Heart left ventricle (tissue), 16 donors: Measurements from ENCODE around the gene PRKAG3. TPM values are rescaled to one million over a fixed set of nuclear protein-coding genes. Genes with fewer than 3 reads are reported as not detected.

ENCODE experiments used
- ATAC-seq, 4 donors: fragments of 200-7000 bp; cut with Tn5 transposase; one replicate each; pipeline ENCODE4 v1.9.1; 2020 to 2022; ENCODE audit warnings: moderate library complexity in 4 of 4, mild to moderate bottlenecking in 3 of 4, moderate number of reproducible peaks in 1 of 4
- DNase-seq, 5 donors: peaks; one replicate each; pipeline ENCODE4 v3.0.0-alpha.2; 2020
- H3K27ac ChIP-seq, 12 donors: fragments of 200-600 bp; sonication (generic) in 4 of 12; one replicate each; pipeline versions ENCODE4 v1.5.0 to v1.8.0; 2016 to 2022; ENCODE audit warnings: mild to moderate bottlenecking in 2 of 12
- H3K27me3 ChIP-seq, 9 donors: fragments of 200-600 bp; sonication (generic) in 2 of 9; one replicate each; pipeline versions ENCODE4 v1.5.1 to v1.8.0; 2016 to 2022; ENCODE audit warnings: mild to moderate bottlenecking in 3 of 9
- H3K36me3 ChIP-seq, 9 donors: fragments of 200-600 bp; sonication (generic) in 2 of 9; one replicate each; pipeline versions ENCODE4 v1.5.0 to v1.8.0; 2018 to 2022; ENCODE audit warnings: mild to moderate bottlenecking in 2 of 9
- H3K4me1 ChIP-seq, 12 donors: fragments of 200-600 bp; sonication (generic) in 4 of 12; one replicate each; pipeline versions ENCODE4 v1.5.0 to v1.8.0; 2016 to 2022; ENCODE audit warnings: mild to moderate bottlenecking in 3 of 12
- H3K4me3 ChIP-seq, 12 donors: fragments of 200-600 bp; sonication (generic) in 4 of 12; one replicate each; pipeline versions ENCODE4 v1.5.0 to v1.8.0; 2017 to 2022; ENCODE audit warnings: mild to moderate bottlenecking in 9 of 12, moderate library complexity in 4 of 12
- H3K9me3 ChIP-seq, 12 donors: fragments of 200-600 bp; sonication (generic) in 4 of 12; one replicate each; pipeline versions ENCODE4 v1.5.0 to v1.8.0; 2016 to 2022; ENCODE audit warnings: mild to moderate bottlenecking in 1 of 12
- POLR2A ChIP-seq, 2 donors: fragments of 450-650 bp; IDR thresholded peaks; one replicate each; pipeline ENCODE4 v1.6.1; 2017; ENCODE audit warnings: antibody characterized with exemption in 2 of 2, mild to moderate bottlenecking in 2 of 2, moderate library complexity in 2 of 2
- WGBS, 4 donors: extraction: QIAGEN DNeasy Blood & Tissue Kit in 2 of 4; methylation state at CpG; one replicate each; pipeline versions ENCODE4 v1.1.5 to v1.1.7; 2013 to 2018; 5-methylcytosine and 5-hydroxymethylcytosine counted together
- intact Hi-C, 10 donors: fragments of 100-400 bp; cut with DNase I; formaldehyde crosslinking; loops; one replicate each; pipeline versions ENCODE4 v1.11.1 to v1.14.2; 2022
- polyA plus RNA-seq, 2 donors: library from polyadenylated mRNA; stranded (reverse); fragments of 200-250 nt; gene quantifications; one replicate each; pipeline ENCODE4 v1.2.3, GENCODE V29; 2013
- total RNA-seq, 9 donors: library from RNA; depleted of rRNA in 2 of 9; stranded (reverse); fragments of >200 nt in 2 of 9; fragmentation: NEBNext Ultra II Directional in 3 of 9; extraction: Animal tissue kit (Norgen Biotek cat#: 25700) in 3 of 9; gene quantifications; one replicate each; pipeline versions ENCODE4 v1.1.0 to v1.2.4, GENCODE V29; 2016 to 2023
- TF ChIP-seq, protein P1 (sequence below), 12 donors: fragments of 200-600 bp; sonication (generic) in 4 of 12; IDR thresholded peaks; one replicate each; pipeline versions ENCODE4 v1.5.0 to v1.8.0; 2018 to 2022; ENCODE audit warnings: antibody characterized with exemption in 12 of 12, mild to moderate bottlenecking in 5 of 12
- donor health status: ischemic (EF 13 %, LVEDD 7.1; RV severe dilation, severe dysfunction).
- donor health status: healthy with polysubstance abuse.
- donor health status: DM: no; HTN: yes; CAD: no.
- donor health status: DM: no; HTN: no; CAD: no.
- donor health status: ischemic (EF 25% LVEDD 6.9; RV normal size, moderate dysfunction).
- donor health status: ischemic (EF 25% LVEDD 5.7; RV mildly dilated, moderate dysfunction).
- donor health status: healthy.
- donor health status: DM: yes; HTN: yes; CAD: no.
- donor health status: ischemic (EF 35%, LVEDD 5.7; RV mildly dilated, moderate dysfunction).
- donor health status: nonischemic (EF 11% LVEDD 7.7; RV severe dilation, severe dysfunction).
- donor health status: DM: yes; HTN: yes; CAD: no.
- donor health status: PGD.
- donor health status: ischemic (EF 29% LVEDD 5.4; RV normal size, mild dysfunction).
- donor health status: nonischemic (EF 23%, LVEDD 6.1; RV moderate dilation, normal function).

PRKAG3 gene
- total and polyA plus RNA-seq, 11 donors: 0.06 TPM; not detected in 10

GRCh38 chr2:218855305-218856166, 23.9 kb upstream of the PRKAG3 start:
- Histone ChIP-seq H3K27ac (no peak overlapping the region), H3K9me3 (no peaks in the 10 kb centered on the region), H3K4me1 (peaks cover 0 to 32% (median 7%) of the 10 kb centered on the region in 12 donors), H3K27me3 (peaks cover 16 to 77% (median 64%) of the 10 kb centered on the region in 9 donors), H3K4me3 (no peak overlapping the region), H3K36me3 (no peaks in the 10 kb centered on the region)
- WGBS, 4 donors: 38 to 55% (median 47%) methylated on average over 11 to 14 of the region's 14 CpGs
- DNase-seq (no peak), ATAC-seq (no peak)
- intact Hi-C loops: loop anchor here in 1 of 10 donors (10.0 kb wide), 1 partner anchor 299 kb away; no protein-coding TSS in a partner anchor
- TF ChIP-seq POLR2A (IDR thresholded peaks at IDR 0.05): no peak
- TF ChIP-seq, protein P1, sequence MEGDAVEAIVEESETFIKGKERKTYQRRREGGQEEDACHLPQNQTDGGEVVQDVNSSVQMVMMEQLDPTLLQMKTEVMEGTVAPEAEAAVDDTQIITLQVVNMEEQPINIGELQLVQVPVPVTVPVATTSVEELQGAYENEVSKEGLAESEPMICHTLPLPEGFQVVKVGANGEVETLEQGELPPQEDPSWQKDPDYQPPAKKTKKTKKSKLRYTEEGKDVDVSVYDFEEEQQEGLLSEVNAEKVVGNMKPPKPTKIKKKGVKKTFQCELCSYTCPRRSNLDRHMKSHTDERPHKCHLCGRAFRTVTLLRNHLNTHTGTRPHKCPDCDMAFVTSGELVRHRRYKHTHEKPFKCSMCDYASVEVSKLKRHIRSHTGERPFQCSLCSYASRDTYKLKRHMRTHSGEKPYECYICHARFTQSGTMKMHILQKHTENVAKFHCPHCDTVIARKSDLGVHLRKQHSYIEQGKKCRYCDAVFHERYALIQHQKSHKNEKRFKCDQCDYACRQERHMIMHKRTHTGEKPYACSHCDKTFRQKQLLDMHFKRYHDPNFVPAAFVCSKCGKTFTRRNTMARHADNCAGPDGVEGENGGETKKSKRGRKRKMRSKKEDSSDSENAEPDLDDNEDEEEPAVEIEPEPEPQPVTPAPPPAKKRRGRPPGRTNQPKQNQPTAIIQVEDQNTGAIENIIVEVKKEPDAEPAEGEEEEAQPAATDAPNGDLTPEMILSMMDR (IDR thresholded peaks at IDR 0.05): no peak

DNA sequence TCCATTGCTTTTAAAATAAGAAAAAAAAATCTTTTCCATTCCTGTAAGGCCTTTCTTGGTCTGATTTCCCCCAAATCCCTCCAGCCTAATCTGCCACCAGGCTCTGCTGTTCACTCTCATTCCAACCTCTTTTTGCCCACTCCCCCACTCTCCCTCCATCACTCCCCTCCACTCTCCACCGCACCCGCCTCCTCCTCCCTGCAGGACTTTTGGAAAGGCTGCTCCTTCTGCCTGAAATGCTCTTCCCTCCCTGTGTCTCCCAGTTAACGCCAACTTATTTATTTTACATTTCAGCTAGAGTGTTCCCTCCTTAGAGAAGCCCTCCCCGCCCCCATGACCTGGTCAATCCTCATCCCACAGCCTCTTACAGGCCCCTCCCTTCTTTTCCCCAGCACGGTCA, 23.3 kb upstream of the PRKAG3 start:
- DNase-seq (no peak), ATAC-seq (no peak)
- 32 to 63% (median 53%) methylated on average over 5 of the region's 5 CpGs for WGBS, 4 donors
- Histone ChIP-seq H3K27ac (no peak overlapping the region), H3K9me3 (no peaks in the 10 kb centered on the region), H3K36me3 (no peaks in the 10 kb centered on the region), H3K4me1 (peaks cover 0 to 25% (median under 1%) of the 10 kb centered on the region in 12 donors), H3K4me3 (no peak overlapping the region), H3K27me3 (peaks cover 9 to 77% (median 57%) of the 10 kb centered on the region in 9 donors)
- TF ChIP-seq POLR2A (IDR thresholded peaks at IDR 0.05): no peak
- TF ChIP-seq, protein P1 (IDR thresholded peaks at IDR 0.05): no peak
- intact Hi-C loops: loop anchor here in 6 of 10 donors (5.0 to 10.0 kb wide), 3 partner anchors 42 to 300 kb away; no protein-coding TSS in a partner anchor

DNA sequence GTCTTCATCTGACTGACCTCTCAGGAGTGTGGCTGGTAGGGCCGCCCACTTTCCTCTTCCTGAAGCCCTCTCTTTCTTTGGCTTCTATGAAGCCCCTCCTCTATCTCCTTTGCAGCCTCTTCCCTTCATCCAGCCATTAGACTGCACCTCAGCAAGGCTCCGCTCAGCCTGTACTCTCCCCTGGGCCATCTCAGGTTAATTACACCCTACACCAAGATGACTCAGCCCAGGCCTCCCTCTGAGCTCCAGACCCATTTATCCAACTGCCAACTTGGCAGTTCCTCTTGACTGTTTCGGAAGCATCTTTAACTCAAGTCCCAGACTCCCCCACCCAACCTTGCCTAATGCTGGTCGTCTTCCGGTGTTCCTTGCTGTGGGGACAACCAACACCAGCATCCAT, 22.2 kb upstream of the PRKAG3 start:
- Histone ChIP-seq H3K4me3 (no peak overlapping the region), H3K36me3 (no peaks in the 10 kb centered on the region), H3K27ac (no peak overlapping the region), H3K27me3 (peaks cover 3 to 78% (median 48%) of the 10 kb centered on the region in 9 donors), H3K9me3 (no peaks in the 10 kb centered on the region), H3K4me1 (peaks cover 0 to 14% (median 0%) of the 10 kb centered on the region in 12 donors)
- intact Hi-C loops: loop anchor here in 8 of 10 donors (2.0 to 10.0 kb wide), 4 partner anchors 44 to 301 kb away; no protein-coding TSS in a partner anchor
- ATAC-seq: no peak
- no peak for DNase-seq
- WGBS, 4 donors: 35 to 53% (median 43%) methylated on average over 5 of the region's 5 CpGs
- TF ChIP-seq POLR2A (IDR thresholded peaks at IDR 0.05): no peak
- TF ChIP-seq, protein P1 (IDR thresholded peaks at IDR 0.05): no peak
